Stimulated activated CD8-positive, alpha-beta memory T cell treated with anti-CD3 and anti-CD28 coated beads, Interleukin-15, amount 100 ng/mL, for 4 hours (primary cell): ENCODE measurements around the gene DOCK7.

ENCODE experiments used
- DNase-seq, 2 donors: peaks; one replicate each; pipeline ENCODE4 v3.0.0-alpha.2; 2020; ENCODE audit warnings: low read depth in 2 of 2

The DOCK7 gene

DNA sequence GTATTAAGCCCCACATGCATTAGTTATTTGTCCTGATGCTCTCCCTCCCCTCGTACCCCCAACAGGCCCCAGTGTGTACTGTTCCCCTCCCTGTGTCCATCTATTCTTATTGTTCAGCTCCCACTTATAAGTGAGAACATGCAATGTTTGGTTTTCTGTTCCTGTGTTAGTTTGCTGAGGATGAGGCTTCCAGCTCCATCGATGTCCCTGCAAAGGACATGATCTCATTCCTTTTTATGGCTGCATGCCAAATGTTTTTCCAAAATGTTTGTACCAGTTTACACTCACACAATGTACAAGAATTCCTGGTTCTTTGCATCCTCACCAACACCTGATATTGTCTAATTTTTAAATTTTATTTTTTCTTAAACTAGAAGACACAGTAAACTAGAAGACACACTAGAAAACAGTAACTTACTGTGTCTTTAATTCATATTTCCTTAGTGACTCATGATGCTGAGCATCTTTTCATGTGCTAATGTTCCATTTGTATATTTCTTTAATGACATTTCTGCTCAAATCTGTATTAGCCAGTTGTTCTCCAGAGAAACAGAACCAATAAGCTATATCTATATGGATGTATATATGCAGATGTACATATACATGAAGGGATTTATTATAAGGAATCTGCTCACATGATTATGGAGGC is 270.7 kb downstream of the DOCK7 start:
- DNase-seq = no peak

DNA sequence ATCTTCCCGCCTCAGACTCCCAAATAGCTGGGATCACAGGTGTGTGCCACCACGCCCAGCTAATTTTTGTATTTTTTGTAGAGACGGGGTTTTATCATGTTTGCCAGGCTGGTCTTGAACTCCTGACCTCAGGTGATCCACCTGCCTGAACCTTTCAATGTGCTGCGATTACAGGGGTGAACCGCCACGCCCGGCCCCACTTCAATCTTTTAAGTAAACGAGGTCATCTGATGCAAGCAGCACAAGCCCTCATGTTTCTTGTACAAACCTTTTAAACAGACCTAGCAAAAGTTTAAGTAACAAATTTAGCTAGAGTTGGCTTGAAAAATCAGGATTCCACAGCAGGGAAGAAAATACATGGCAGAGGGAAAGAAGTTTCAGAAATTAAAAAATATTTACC is 272.5 kb downstream of the DOCK7 start:
- DNase-seq = no peak

DNA sequence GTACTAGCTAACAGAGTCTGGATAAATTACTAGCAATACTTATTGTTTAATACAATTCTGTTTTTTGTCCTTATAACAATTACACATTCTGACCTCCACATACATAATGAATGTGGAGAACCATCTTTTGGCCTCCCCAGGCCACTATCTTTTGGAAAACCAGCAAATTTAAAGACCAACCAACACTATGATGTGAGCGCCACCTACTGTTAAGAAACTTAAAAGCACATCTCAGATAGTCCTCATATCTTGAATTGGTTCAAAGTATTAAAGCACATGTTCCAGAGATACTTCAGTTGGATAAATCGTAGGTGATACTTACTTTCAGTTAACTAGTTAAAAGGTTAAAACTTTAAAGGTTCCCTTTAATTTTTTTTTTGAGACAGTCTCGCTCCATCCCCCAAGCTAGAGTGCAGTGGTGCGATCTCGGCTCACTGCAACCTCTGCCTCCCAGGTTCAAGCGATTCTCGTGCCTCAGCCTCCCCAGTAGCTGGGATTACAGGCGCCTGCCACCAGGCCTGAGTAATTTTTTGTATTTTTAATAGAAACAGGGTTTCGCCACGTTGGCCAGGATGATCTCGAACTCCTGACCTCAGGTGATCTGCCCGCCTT is 280.7 kb downstream of the DOCK7 start:
- DNase-seq = no peak

DNA sequence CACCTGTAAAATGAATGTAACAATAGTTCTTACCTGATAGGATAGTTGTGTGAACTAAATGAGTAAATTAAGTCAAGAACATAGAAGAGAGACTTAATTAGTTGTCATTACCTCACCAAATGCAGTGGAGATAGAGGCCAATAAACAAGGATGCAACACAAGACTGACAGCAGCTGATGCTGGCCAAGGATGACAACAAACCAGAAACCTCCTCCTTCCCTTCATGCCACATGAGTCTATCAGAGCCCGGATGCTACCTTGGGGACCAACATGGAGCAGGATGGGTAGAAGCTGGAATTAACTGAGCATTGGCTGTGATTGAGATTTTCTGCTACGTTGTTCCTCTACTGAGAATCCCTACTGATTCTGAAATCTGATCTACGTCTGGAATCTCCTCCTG is 281.6 kb downstream of the DOCK7 start:
- DNase-seq = no peak

DNA sequence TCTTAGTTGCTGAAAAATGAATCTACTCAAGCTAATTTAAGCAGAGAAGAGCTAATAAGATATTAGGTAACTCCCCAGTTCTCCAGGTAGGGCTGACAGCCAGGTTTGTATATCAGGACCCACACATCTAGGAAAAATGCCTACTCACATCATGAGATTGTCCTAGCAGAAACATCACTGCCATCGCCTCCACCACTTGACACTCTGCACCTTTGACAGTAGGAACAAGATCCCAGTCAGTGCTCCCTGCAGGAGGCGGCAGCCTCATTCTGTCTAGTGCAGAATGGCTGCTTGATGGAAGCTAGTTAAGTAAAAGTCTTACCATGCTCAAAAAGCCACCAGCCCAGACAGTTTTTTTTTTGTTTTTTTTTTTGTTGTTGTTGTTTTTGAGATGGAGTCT is 282.9 kb downstream of the DOCK7 start:
- no peak for DNase-seq
